HG03139 (cell line): ENCODE results near the gene ABCB9.

ENCODE experiments used
- ATAC-seq: cut with Tn5 transposase; IDR thresholded peaks from one replicate; pipeline ENCODE4 v1.9.1; 2021; ENCODE audit not compliant: unreplicated experiment

ABCB9 gene

DNA sequence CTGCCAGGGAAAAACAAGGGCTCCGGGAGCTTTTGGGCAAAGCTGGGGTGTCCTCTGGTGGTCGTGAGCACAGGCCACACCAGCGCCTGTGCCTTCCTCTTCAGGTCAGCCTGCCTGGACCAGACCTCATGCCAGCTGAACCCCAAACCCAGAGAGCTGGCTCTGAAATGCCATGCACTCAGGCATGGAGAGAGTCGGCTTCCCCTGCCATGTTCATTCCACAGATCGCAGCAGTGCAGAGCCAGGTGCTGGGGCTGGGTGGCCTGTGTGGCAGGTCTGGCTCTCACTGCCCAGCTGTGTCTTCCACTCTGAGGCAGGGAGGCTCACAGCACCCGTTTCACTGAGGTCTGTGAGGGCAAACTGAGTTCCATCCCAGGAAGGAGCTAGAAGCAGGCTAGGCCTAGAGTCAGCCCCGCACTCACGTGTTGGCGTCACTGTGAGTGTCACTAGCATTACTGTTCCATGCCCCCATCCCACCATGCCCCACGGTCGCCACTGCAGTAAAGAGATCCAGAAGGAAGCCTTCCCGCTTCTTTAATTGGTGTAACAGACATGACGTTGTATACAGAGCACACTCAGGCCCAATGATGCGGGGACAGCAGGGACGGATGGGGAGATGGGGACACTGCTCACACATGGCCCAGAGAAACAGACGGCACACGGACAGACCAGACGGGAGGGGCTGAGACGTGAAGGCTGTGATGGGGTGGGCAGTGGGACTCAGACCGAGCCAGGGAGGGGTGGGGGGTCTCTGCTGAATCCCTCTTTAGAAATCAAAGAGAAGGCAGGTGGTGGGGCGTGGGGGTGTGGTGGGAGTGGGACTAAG is 16.9 kb upstream of the ABCB9 start:
- no peak for ATAC-seq

DNA sequence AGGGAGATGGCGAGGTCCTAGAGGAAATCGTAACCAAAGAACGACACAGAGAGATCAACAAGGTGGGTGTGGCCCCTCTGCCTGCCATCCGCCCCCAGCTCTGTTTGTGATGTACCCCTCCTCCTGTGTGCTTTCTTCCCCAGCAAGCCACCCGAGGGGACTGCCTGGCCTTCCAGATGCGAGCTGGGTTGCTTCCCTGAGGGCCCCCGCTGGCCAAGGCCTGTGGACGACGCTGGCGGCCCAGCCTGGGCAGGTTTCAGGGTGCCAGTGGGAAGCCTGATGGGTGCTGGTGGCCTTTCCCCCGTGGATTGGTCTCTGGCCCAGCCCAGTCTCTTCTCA is 16.2 kb upstream of the ABCB9 start:
- no peak for ATAC-seq

DNA sequence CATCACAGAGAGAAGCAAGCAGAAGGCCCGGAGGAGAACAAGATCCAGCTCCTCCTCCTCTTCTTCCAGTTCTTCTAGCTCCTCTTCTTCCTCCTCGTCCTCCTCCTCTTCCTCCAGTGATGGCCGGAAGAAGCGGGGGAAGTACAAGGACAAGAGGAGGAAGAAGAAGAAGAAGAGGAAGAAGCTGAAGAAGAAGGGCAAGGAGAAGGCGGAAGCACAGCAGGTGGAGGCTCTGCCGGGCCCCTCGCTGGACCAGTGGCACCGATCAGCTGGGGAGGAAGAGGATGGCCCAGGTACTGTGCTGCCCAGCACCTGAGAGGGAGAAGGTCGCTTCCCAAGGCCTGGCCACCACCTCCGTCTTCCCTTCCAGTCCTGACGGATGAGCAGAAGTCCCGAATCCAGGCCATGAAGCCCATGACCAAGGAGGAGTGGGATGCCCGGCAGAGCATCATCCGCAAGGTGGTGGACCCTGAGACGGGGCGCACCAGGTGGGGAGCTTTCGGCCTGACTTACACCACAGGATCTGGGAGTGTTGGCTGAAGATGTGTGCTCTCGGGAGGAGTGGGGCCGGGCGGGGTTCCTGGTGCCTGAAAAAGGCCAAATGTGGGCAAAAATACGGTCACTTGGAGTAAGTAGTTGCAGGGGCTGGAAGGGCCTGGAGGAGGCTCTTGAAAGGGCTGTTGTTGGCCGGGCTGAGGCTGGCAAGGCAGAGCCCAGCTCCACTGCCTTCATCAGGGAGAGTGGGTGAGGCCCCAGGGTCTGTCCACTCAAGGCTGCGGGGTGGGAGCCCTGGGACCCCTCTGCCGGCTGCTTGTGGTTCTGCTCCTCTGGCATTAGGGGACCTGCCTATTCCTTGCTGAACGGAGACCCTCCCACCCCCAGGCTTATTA is 15.6 kb upstream of the ABCB9 start:
- ATAC-seq, result no peak

DNA sequence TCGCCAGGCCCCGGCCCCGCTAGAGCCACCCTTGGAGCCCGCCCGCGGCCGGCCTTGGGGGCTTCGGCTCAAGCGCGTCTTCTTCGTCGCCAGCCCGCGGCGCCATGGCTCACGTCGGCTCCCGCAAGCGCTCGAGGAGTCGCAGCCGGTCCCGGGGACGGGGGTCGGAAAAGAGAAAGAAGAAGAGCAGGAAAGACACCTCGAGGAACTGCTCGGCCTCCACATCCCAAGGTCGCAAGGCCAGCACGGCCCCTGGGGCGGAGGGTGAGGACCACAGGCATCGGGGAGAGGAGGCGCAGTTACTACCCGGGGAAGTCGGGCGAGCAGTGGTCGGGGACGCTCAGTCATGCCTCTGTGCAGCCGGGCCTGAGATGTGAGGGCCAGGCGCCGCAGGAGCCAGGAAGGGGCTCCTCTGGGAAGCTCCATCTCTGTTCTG is 14.8 kb upstream of the ABCB9 start:
- peak; percentile 21 for ATAC-seq

DNA sequence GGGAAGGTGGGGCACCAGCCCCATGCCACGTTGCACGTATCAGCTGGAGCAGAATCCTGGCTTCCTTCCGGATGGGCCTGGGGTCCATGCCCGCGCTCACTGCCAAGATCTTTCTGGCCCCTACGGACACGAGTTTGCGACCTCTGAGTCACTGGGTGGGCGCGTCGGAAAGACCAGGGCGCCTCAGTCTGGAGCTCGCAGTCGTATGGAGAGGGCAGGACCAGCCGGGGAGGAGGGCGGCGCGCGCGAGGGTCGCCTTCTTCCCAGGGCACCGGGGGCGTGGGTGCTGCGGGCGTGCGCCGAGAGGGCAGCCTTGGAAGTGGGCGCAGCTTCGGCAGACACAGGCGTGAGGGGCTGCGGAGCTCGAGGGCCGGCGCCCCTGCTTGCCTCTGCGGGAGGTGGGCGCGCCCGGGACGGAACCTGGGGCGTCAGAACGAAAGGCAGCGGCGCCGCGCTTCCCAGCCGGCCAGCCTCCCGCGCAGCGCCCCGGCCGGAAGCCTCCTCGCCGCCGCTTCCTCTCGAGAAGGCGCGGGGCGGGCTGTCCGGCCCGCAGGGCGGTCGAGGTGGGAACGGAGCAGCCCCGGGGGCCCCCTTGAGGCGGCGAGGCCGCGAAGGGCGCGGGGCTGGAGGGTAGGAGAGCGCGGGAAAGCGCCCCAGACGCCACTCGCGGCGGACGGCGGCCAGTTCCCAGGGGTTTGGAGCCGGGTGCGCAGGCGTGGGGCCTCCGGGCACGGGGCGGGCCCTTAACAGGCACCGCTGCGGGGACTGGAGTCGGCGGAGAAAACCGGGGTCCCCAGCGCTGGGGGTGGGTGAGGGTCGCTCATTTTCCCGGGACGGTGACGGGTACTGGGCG is 14.1 kb upstream of the ABCB9 start, which contains the start of gene ARL6IP4:
ARL6IP4 (plus strand) TSS at position 499 of the 853 bp plus-strand sequence. CDS start 459 bp downstream, outside the sequence.
- ATAC-seq, result peak; percentile 46

DNA sequence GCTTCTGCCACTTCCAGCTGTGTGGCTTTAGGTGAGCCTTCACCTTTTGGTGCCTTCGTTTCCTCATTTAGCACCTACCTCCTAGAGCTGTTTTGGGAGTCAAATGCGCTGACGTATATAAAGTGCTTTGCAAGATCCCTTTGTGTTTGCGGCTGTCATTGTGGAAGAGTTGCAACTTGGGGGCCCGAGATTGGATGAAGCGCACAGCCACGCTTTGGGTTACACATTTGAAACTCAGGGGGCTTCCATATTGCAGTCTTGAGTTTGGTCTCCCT is 13.6 kb upstream of the ABCB9 start:
- ATAC-seq, result no peak

DNA sequence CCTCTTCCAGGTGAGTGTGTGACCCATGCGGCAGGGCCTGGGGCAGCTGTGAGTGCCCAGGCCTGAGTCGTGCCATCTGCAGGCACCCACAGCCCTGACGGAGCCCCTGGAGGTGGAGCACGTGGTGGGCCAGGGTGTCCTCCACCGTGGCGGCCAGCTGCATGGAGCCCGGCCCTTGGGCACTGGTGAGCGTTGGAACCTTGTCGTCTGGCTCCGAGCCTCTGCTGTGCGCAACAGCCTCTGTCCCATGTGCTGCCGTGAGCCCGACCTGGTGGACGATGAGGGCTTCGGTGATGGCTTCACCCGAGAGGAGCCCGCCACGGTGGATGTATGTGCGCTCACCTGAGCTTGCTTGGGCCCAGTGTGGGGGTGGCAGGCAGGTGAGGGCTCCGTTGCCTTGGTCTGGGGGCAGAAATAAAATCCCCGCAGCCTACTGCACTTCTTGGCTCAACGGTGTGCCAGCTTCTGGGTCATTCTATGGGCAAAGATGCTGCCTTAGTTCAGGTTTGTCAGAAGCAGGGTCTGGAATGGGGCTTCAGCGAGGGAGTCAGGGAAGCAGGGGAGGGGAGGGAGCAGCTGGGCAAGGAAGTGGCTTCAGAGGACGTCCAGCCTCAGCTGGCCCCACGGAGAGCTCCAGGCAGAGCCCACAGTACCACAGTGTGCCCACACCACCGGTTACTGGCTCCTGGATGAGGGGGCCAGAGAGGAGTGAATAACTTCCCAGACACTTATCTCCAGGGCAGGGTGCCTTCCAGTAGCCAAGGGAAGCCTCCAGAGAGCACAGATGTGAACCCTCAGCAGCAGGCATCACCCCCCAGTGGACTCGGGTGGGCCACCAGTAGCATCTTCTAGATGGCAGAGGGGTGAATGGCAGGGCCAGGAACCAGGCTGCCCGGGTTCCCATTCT is 13.0 kb upstream of the ABCB9 start:
- no peak for ATAC-seq

DNA sequence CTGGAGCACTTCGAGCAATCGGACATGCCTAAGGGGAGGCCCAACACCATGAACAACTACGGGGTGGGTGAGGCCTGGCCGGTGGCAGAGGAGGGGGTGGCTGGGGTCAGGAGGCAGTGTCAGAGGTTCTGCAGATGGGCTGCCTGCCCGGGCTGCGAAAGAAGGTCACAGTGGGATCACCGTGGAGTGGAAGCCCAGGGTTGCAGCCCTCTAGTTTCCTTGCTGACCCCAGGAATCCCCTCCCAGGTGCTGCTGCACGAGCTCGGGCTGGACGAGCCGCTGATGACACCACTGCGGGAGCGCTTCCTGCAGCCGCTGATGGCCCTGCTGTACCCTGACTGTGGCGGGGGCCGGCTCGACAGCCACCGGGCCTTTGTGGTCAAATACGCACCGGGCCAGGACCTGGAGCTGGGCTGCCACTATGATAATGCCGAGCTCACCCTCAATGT is 12.3 kb upstream of the ABCB9 start:
- no peak for ATAC-seq

DNA sequence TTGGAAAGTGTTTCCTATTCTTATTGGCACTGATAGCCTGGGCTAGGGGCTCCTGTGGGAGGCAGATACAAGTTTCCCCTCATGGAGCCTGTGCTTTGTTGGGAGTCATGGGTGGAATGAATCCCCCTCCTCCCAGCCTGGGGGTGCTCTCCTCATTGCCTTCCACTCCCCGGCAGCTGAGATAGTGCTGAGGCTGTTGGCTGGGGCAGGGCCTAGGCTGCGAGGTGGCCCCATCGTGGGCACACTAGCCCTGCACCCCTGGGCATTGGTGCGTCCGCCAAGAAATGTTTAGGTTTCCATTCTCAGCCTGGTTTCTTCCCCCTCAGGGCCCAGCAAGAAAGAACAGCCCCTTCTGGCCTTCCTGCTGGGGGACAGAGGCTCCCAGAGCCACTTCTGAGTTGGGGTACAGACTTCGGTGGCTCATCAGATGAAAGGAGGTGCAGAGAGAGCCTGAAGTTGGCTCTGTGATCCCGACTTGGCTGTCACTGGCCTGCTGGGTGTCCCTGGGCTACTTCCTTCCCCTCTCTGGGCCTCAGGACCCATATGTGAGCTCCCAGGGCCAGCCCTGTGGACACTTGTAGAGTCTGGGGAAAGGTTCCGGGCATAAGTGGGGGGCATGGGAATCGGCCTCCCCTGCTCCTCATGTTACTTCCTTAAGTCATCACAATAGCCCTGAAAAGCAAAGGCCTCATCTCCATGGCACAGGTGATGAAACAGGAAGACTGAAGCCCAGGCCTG is 11.6 kb upstream of the ABCB9 start:
- no peak for ATAC-seq

DNA sequence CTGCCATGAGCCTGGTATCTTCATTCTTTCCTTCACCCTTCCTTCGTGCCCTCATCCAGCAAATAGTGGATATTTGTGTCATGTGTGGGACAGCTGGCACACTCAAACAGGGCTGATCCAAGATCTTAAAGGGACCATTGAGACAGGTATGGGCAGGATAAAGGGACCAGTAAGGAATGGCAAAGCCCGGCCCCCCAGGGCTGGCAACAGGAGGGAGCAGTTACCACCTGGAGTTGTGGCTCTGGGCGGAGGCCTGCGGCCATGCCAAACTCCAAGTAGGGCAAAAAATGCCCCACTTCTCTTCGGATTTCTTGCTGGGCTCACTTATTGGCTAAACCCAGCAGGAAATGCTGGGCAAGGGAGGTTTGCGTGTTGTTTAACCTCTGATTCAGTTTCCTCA is 10.9 kb upstream of the ABCB9 start:
- no peak for ATAC-seq

DNA sequence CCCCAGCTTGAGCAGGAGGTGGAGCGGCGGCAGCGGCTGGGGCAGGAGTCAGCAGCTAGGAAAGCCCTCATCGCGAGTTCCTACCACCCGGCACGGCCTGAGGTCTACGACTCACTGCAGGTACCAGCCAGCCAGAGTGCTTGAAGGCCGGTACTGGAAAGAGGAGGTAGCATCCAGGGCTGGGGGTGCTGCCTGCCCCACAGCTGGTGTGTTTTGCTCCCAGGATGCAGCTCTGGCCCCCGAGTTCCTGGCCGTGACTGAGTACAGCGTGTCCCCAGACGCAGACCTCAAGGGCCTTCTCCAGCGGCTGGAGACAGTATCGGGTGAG is 10.3 kb upstream of the ABCB9 start:
- ATAC-seq, result no peak

DNA sequence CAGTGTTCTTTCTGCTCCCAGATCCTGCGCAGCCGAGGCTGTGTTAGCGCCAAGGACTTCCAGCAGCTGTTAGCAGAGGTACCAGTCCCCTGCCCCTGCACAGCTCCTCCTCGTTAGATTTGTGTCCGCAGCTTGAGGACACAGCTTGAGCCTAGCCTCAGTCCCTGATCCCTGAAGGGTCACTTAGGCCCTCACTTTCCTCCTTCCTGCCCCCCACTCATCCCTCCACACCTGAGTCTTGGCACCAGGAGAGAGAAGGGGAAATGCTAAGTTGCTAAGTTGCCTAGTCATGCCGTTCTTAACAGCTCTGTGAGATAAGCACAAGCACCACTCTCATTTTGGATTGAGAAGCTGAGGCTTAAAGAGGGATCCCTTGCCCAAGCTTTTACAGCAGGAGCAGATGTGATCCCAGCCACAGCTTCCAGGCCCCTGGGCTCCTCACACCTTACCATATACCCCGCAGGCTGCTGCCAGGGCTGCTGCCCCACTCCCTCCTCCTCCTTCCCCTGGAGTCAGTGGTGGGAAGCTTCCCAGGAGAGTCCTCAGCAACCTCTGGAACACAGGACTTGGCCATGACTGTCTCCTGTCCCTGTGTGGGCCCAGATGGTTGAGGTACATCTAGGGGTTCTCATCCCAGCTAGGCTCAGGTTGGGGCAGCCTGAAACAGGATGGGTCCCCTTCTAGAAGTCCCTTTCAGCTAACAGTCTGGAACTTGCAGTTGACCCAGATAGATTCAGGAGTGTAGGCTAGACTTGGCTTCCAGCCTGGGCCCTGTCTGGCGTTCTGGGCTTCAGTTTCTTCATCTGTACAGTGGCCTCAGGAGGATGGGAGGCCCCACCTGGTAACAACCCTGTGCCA is 9.8 kb upstream of the ABCB9 start:
- ATAC-seq, result no peak

DNA sequence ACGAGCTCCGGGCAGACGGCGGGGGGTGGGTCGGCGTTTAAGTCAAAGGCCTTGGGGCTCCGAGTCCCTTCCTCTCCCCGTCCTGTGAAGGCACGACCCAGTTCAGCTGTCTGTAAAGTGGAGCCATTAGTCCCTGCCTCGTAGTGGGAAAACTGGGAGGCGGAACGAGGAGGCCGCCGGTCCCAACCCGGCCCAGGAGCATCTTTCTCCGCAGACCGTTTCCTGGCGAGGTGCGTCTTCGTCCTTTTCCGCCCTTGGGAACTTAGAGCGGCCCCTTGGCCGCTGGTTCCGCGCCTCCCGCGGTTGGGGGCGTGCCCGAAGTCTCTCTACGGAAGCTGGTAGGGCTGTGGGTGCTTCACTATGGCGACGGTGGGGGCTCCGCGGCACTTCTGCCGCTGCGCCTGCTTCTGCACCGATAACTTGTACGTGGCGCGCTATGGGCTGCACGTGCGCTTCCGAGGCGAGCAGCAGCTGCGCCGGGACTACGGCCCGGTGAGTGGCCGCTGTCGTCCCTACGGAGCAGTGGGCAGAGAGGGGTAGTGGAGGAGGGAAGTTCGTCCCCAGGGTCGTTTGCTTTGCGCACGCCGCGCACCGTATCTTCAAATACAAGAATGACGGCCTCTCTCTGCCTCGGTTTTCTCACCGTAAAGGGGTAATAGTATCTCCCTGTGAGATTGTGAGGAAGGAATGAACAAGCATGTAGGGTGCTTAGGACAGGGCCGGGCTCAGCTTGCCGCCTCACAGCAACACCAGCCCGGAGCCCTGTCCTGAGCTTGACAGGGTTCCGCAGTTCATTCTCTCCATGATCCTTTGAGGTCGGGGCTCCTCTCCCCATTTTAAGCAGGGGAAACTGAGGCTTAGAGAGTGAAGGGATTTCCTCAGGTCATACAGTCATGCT is 8.9 kb upstream of the ABCB9 start, which contains the start of gene OGFOD2:
OGFOD2 (plus strand) TSS at position 353 of the 898 bp plus-strand sequence; CDS start at position 361, 8 bp downstream.
- peak; percentile 62 for ATAC-seq

DNA sequence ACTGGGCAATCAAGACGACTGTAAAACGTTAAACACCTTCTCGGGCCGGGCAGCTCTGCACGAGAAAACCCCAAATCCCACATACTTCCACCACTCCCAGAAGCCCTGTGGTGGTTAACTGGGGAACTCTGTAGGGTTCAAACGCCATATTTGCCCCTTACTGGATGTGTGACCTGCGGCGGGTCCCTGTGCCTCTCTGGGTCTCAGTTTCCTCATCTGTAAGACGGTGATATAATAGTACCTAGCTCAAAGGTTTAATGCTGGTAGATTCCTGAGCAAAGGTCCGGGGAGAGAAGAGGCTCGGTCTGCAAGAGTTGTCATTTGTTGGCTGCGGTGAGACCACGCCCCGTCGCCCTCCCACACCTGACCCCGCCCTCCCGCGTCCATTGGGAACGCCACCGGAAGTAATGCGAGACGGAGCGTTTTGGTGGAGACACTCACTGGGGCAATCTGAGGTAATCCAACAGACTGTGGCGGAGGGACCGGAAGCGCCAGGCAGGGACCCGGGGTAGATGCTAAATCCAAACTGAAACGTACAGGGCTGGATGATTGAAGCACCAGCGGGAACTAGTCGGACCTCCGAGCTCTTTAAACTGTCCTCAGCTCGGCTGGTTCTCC is 8.1 kb upstream of the ABCB9 start:
- peak; percentile 67 for ATAC-seq

DNA sequence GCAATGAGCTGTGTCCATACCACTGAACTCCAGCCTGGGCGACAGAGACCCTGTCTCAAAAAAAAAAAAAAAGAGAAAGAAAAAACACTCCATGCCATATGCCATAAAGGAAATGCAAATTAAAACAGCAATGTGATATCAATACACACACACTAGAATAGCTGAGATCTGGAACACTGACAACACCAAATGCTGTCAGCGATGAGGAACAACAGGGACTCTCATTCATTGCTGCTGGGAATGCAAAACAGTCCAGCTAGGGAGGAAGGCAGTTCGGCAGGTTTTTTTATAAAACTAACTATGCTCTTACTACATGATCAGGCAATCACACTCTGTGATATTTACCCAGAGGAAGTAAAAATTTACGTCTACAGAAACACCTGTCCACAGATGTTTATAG is 3.4 kb upstream of the ABCB9 start:
- no peak for ATAC-seq

DNA sequence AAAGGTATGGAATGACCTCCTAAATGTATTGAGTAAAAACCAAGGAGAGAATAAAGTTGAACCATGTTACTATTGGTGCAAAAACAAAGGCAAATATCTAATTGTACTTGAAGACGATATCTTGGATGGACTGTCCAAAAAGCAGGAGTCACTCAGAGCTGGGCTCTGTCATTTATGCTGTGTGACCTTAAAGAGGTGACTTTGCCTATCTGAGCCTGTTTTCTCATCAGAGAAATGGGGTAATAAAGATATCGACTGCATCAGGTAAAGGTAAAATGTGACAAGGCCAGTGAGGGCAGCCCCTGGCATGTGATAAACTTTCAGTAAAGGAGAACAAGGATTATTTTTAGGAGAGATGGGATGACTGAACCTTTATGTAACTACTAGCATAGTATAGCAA is 1.8 kb upstream of the ABCB9 start:
- ATAC-seq, result no peak
